Neural cell (in vitro differentiated cells): ENCODE measurements around the gene STIM2. TPM values are rescaled to one million over a fixed set of nuclear protein-coding genes. Genes with fewer than 3 reads are reported as not detected.

Source experiments
- H2AFZ ChIP-seq: fragments of 200-600, 300-800 bp; sonication (generic), shearing (Covaris generic); 2 replicates; pipeline ENCODE4 v1.6.0; 2014; ENCODE audit warnings: low read depth, mild to moderate bottlenecking, antibody characterized with exemption, low read length, moderate library complexity
- H3F3A ChIP-seq: fragments of 200-600 bp; shearing (Covaris generic); 2 replicates; pipeline ENCODE4 v1.6.1; 2016; ENCODE audit warnings: mild to moderate bottlenecking, moderate library complexity, mixed read lengths, antibody characterized with exemption, low read length; ENCODE audit not compliant: insufficient read depth, poor library complexity, severe bottlenecking
- H3K27ac ChIP-seq: fragments of 200-600, 300-800 bp; sonication (generic), shearing (Covaris generic); 2 replicates; pipeline ENCODE4 v1.5.1; 2014; ENCODE audit warnings: mild to moderate bottlenecking, low read length, moderate library complexity
- H3K27me3 ChIP-seq: fragments of 300-800, 200-600 bp; sonication (generic), shearing (Covaris generic); 2 replicates; pipeline ENCODE4 v1.6.0; 2014; ENCODE audit warnings: mild to moderate bottlenecking, low read depth, low read length, moderate library complexity; ENCODE audit not compliant: insufficient read depth
- H3K36me3 ChIP-seq: fragments of 300-800, 200-600 bp; sonication (generic), shearing (Covaris generic); 2 replicates; pipeline ENCODE4 v1.5.1; 2014; ENCODE audit warnings: mild to moderate bottlenecking, antibody characterized with exemption, low read length, moderate library complexity; ENCODE audit not compliant: insufficient read depth
- H3K4me2 ChIP-seq: fragments of 300-800, 200-600 bp; sonication (generic), shearing (Covaris generic); 2 replicates; pipeline ENCODE4 v1.6.0; 2014; ENCODE audit warnings: mild to moderate bottlenecking, low read length
- H3K4me3 ChIP-seq: fragments of 300-800, 200-600 bp; sonication (generic), shearing (Covaris generic); 2 replicates; pipeline ENCODE4 v1.5.1; 2014; ENCODE audit warnings: mild to moderate bottlenecking, low read length, moderate library complexity
- H3K79me2 ChIP-seq: fragments of 200-600 bp; shearing (Covaris generic); replicated peaks from 2 replicates; pipeline ENCODE4 v1.6.0; 2014; ENCODE audit warnings: mild to moderate bottlenecking, low read length, moderate library complexity; ENCODE audit not compliant: insufficient read depth
- H3K9ac ChIP-seq: fragments of 300-800, 200-600 bp; sonication (generic), shearing (Covaris generic); 2 replicates; pipeline ENCODE4 v1.6.1; 2016; ENCODE audit warnings: mild to moderate bottlenecking, low read length, mixed read lengths
- H3K9me2 ChIP-seq: fragments of 200-600 bp; shearing (Covaris generic); 2 replicates; pipeline ENCODE4 v1.6.1; 2016; ENCODE audit warnings: mild to moderate bottlenecking, low read length, mixed read lengths; ENCODE audit not compliant: insufficient read depth
- H3K9me3 ChIP-seq: fragments of 200-600, 300-800 bp; sonication (generic), shearing (Covaris generic); 2 replicates; pipeline ENCODE4 v1.6.1; 2016; ENCODE audit warnings: mild to moderate bottlenecking, mixed run types, low read length, moderate library complexity, mixed read lengths
- H4K20me1 ChIP-seq: fragments of 200-600 bp; shearing (Covaris generic); 2 replicates; pipeline ENCODE4 v1.6.1; 2016; ENCODE audit warnings: mild to moderate bottlenecking, mixed run types; ENCODE audit not compliant: insufficient read depth
- EP300 ChIP-seq: fragments of 450-650 bp; conservative IDR thresholded peaks from 2 replicates; pipeline ENCODE4 v1.6.1; 2014; ENCODE audit warnings: antibody characterized with exemption, mild to moderate bottlenecking, moderate library complexity; ENCODE audit not compliant: poor library complexity, severe bottlenecking
- EZH2 ChIP-seq: fragments of 200-600, 300-800 bp; shearing (Covaris generic), sonication (generic); IDR thresholded peaks from 2 replicates; pipeline ENCODE4 v1.6.1; 2014; ENCODE audit warnings: antibody characterized with exemption, low read length, borderline replicate concordance, mild to moderate bottlenecking; ENCODE audit not compliant: insufficient read depth, poor library complexity, severe bottlenecking
- MXI1 ChIP-seq: fragments of 450-650 bp; conservative IDR thresholded peaks from 2 replicates; pipeline ENCODE4 v1.6.1; 2014; ENCODE audit warnings: antibody characterized with exemption, mild to moderate bottlenecking; ENCODE audit not compliant: poor library complexity, severe bottlenecking
- POLR2AphosphoS5 ChIP-seq: IDR thresholded peaks from 2 replicates; pipeline ENCODE4 v1.6.1; 2012
- RAD21 ChIP-seq: fragments of 450-650 bp; conservative IDR thresholded peaks from 2 replicates; pipeline ENCODE4 v1.6.1; 2014; ENCODE audit warnings: antibody characterized with exemption, mild to moderate bottlenecking, moderate library complexity
- SMC3 ChIP-seq: fragments of 450-650 bp; conservative IDR thresholded peaks from 2 replicates; pipeline ENCODE4 v1.6.1; 2014; ENCODE audit warnings: antibody characterized with exemption, mild to moderate bottlenecking, moderate library complexity; ENCODE audit not compliant: poor library complexity
- TAF1 ChIP-seq: IDR thresholded peaks from 2 replicates; pipeline ENCODE4 v1.6.1; 2012; ENCODE audit warnings: low read depth
- polyA plus RNA-seq: library from polyadenylated mRNA; depleted of rRNA; stranded (reverse); fragments of >200 nt; gene quantifications from 2 replicates; pipeline ENCODE4 v1.2.3, GENCODE V29; 2014
- TF ChIP-seq, protein P1 (sequence below): fragments of 450-650 bp; IDR thresholded peaks from 2 replicates; pipeline ENCODE4 v1.5.1; 2014; ENCODE audit warnings: antibody characterized with exemption, mild to moderate bottlenecking, moderate library complexity; ENCODE audit not compliant: poor library complexity, severe bottlenecking
- TF ChIP-seq, protein P2 (sequence below): IDR thresholded peaks from 2 replicates; pipeline ENCODE4 v1.6.1; 2012; ENCODE audit warnings: borderline replicate concordance

The STIM2 gene
- polyA plus RNA-seq, 1 donor from 2014 or later: 25.3 TPM

- H3K9ac ChIP-seq: no peak overlapping the region
- no peaks in the 10 kb centered on the region for H3K9me2 ChIP-seq
- H3K79me2 ChIP-seq: no peaks in the 10 kb centered on the region
- no peaks in the 10 kb centered on the region for H3K9me3 ChIP-seq
- H3K27me3 ChIP-seq: no peaks in the 10 kb centered on the region
- no peak overlapping the region for H2AFZ ChIP-seq
- H4K20me1 ChIP-seq: no peaks in the 10 kb centered on the region
- no peaks in the 10 kb centered on the region for H3K36me3 ChIP-seq
- no peak overlapping the region for H3K4me3 ChIP-seq
- TF ChIP-seq MXI1 (no peak), EZH2 (no peak), SMC3 (no peak), RAD21 (no peak), TAF1 (no peak), EP300 (no peak), POLR2AphosphoS5 (no peak)
- TF ChIP-seq, protein P1, sequence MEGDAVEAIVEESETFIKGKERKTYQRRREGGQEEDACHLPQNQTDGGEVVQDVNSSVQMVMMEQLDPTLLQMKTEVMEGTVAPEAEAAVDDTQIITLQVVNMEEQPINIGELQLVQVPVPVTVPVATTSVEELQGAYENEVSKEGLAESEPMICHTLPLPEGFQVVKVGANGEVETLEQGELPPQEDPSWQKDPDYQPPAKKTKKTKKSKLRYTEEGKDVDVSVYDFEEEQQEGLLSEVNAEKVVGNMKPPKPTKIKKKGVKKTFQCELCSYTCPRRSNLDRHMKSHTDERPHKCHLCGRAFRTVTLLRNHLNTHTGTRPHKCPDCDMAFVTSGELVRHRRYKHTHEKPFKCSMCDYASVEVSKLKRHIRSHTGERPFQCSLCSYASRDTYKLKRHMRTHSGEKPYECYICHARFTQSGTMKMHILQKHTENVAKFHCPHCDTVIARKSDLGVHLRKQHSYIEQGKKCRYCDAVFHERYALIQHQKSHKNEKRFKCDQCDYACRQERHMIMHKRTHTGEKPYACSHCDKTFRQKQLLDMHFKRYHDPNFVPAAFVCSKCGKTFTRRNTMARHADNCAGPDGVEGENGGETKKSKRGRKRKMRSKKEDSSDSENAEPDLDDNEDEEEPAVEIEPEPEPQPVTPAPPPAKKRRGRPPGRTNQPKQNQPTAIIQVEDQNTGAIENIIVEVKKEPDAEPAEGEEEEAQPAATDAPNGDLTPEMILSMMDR: no peak
- TF ChIP-seq, protein P2, sequence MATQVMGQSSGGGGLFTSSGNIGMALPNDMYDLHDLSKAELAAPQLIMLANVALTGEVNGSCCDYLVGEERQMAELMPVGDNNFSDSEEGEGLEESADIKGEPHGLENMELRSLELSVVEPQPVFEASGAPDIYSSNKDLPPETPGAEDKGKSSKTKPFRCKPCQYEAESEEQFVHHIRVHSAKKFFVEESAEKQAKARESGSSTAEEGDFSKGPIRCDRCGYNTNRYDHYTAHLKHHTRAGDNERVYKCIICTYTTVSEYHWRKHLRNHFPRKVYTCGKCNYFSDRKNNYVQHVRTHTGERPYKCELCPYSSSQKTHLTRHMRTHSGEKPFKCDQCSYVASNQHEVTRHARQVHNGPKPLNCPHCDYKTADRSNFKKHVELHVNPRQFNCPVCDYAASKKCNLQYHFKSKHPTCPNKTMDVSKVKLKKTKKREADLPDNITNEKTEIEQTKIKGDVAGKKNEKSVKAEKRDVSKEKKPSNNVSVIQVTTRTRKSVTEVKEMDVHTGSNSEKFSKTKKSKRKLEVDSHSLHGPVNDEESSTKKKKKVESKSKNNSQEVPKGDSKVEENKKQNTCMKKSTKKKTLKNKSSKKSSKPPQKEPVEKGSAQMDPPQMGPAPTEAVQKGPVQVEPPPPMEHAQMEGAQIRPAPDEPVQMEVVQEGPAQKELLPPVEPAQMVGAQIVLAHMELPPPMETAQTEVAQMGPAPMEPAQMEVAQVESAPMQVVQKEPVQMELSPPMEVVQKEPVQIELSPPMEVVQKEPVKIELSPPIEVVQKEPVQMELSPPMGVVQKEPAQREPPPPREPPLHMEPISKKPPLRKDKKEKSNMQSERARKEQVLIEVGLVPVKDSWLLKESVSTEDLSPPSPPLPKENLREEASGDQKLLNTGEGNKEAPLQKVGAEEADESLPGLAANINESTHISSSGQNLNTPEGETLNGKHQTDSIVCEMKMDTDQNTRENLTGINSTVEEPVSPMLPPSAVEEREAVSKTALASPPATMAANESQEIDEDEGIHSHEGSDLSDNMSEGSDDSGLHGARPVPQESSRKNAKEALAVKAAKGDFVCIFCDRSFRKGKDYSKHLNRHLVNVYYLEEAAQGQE: no peak
- no peak overlapping the region for H3K27ac ChIP-seq
- no peak overlapping the region for H3K4me2 ChIP-seq
- H3F3A ChIP-seq: no peaks in the 10 kb centered on the region
Observed at GRCh38 chr4:26955241-26955640, 94.6 kb downstream of the STIM2 start.

DNA sequence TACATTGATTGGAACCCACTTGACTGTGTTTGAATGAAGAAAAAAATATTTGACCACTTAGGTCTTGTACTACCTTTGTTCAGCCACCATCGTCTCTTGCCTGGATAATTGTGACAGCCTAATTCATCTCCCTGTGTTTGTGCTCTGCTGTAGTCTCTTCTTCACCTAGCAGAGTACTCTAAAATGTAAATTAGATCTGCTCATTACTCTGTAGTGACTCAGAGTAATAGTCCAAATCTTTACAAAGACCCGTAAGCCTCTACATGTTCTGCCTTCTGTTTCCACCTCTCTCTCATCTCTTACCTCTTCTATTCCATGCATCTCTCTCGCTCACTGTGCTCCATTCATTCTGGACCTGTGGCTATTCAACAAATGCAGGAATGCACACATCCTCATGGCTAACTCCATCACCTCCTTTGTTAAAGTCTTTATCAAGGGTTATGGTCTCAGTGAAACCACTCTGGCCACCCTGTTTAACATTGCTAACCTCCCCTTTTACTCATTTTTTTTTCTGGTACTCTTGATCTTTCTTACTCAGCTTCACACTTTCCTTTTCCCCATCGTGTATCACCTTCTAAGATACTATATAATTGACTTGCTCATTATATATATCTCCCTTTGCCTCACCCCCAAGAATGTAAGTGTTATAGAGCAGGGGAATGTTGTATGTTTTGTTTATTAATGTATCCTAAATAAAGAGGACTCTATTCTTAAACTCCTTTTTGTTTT lies 98.4 kb downstream of the STIM2 start:
- no peaks in the 10 kb centered on the region for H3K9me2 ChIP-seq
- H4K20me1 ChIP-seq: no peaks in the 10 kb centered on the region
- no peaks in the 10 kb centered on the region for H3K36me3 ChIP-seq
- H3K4me2 ChIP-seq: no peak overlapping the region
- H3K9me3 ChIP-seq: no peaks in the 10 kb centered on the region
- no peaks in the 10 kb centered on the region for H3K27me3 ChIP-seq
- no peak overlapping the region for H3K4me3 ChIP-seq
- H3K79me2 ChIP-seq: no peaks in the 10 kb centered on the region
- TF ChIP-seq EZH2 (no peak), MXI1 (no peak), EP300 (no peak), POLR2AphosphoS5 (no peak), SMC3 (no peak), TAF1 (no peak), RAD21 (no peak)
- TF ChIP-seq, protein P2: no peak
- TF ChIP-seq, protein P1: no peak
- H3F3A ChIP-seq: no peaks in the 10 kb centered on the region
- no peak overlapping the region for H3K9ac ChIP-seq
- no peak overlapping the region for H3K27ac ChIP-seq
- H2AFZ ChIP-seq: no peak overlapping the region
